LHCN-M2 (cell line): ENCODE results near the gene EMX1. TPM values are rescaled to one million over a fixed set of nuclear protein-coding genes. Genes with fewer than 3 reads are reported as not detected.

Experiments
- DNase-seq: peaks from one replicate; pipeline ENCODE4 v3.0.0-alpha.2; 2012; ENCODE audit warnings: low read depth
- polyA plus RNA-seq: library from polyadenylated mRNA; unstranded; fragments of >200 nt; gene quantifications from one replicate; pipeline ENCODE4 v1.2.1, GENCODE V29; 2012; ENCODE audit warnings: missing spikeins
- total RNA-seq: library from RNA; depleted of rRNA; stranded (reverse); fragments of >200 nt; gene quantifications from 2 replicates; pipeline ENCODE4 v1.2.3, GENCODE V29; 2014; rRNA removed

Gene EMX1
- total RNA-seq, result not detected in 2 replicates
- polyA plus RNA-seq, result not detected

DNA sequence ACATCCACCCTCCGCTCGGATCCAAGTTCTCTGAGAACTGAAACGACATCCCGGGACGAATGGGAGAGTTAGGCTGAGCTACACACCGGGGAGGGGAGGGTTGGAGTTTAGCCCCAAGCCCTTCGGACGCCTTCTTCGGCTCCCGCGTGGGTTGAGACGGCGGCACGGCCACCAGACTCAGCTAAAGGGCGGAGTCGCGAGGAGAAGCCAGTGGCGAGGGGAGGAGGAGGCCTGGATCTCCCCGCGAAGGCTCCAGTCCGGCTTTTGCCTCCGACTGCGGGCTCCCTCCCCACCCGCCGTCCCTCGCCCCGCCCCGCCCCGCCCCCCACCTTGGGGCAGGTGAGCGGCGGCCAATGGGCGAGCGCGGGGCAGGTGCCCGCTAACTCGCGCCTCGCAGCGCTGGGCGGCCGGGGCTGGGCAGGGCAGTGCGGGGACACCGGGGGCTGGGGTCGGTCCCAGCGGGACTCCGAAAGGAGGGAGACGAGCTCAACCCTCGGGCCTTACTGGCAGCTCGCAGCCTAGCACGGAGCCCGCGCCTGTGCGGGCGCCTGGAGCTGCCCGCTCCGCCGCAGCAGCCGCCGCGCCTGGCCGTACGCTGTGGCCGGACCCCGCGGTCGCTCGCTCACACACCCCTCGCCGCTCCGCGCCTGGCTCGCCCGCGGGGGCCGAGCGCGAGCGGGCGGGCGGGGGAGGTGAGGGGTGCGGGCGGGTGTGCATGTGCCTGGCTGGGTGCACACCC is at the start of gene EMX1:
Gene EMX1 (plus strand): TSS at position 382 of the 739 bp plus-strand sequence. CDS start 334 bp downstream, at position 716.
- DNase-seq, result no peak

DNA sequence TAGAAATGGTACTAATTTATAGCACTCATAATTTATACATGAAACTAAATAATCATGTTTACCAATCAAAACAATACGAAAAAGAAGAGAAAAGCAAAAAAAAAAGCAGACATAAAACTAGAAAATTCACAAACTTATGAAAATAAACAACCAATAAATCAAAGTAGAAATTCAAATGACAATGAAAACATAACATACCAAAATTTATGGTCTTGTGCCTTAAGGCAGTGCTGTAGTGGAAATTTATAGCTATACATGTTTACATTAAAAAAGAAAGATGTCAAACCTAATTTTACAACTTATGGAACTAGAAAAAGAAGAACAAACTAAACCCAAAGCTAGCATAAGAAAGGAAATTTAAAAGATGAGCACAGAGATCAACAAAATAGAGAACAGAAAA is 46.3 kb upstream of the EMX1 start:
- DNase-seq, result no peak

DNA sequence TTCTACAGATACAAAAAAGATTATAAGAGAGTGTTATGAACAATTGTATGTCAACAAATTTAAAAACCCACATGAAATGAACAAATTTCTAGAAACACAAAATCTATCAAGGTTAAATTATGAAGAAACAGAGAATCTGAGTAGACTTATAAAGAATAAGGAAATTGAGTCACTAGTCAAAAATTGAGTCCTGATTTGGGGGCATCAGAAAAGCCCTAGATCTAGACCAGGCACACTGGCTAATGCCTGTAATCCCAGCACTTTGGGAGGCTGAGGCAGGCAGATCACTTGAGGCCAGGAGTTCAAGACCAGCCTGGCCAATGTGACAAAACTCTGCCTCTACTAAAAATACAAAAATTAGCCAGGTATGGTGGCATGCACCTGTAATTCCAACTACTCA is 45.4 kb upstream of the EMX1 start:
- DNase-seq, result no peak

DNA sequence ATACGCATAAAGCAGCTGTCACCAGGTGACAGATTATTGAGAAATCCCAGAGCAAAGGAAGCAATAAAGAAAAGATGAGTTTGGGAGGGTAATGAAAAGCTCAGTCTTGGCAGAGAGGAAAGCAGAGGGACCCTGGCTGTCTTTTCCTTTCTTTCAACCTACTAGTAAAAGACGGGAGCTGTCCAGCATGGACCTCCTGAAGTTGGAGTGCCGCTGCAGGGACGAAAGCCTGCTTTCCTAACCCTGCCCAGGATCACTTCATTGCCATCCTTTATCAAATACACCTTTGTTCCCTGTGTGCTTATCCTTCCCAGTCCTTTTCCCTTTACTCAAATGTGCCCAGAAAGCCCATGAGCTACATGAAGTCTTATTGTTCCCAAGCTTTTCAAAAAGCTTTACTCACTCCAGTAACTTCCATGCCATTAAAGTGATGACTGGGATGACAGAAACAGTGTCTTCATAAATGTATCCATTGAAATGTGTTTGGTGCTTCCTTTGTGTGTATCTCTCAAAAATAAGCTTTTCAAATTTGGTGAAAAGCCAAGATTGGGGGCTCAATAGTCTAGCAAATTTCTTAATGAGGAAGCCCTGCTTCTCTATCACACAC is 33.9 kb upstream of the EMX1 start:
- DNase-seq, result peak; percentile 41

DNA sequence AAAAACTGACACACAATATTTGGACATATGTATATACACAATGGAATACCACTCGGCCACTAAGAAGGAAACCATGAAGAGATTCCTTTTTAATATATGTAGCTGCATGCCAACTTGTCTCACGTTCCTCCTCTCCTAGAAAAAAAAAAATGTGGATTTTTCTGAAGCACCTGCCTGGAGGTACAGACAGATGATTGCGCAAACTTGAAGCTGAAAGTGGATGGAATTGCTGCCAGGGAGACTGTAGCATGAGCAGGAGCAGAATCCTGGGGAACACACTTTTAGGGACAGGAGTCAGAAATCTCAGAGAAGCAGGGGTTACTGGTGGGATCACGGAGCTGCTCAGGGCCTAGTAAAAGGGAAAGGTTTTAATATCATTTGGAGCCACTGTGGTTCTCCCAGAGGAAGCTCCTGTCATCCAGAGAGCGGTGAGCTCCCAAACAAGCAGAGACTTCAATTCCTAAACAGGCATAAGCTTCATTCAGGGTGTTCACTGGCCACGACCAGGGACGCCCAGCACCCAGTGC is 30.8 kb upstream of the EMX1 start:
- no peak for DNase-seq

DNA sequence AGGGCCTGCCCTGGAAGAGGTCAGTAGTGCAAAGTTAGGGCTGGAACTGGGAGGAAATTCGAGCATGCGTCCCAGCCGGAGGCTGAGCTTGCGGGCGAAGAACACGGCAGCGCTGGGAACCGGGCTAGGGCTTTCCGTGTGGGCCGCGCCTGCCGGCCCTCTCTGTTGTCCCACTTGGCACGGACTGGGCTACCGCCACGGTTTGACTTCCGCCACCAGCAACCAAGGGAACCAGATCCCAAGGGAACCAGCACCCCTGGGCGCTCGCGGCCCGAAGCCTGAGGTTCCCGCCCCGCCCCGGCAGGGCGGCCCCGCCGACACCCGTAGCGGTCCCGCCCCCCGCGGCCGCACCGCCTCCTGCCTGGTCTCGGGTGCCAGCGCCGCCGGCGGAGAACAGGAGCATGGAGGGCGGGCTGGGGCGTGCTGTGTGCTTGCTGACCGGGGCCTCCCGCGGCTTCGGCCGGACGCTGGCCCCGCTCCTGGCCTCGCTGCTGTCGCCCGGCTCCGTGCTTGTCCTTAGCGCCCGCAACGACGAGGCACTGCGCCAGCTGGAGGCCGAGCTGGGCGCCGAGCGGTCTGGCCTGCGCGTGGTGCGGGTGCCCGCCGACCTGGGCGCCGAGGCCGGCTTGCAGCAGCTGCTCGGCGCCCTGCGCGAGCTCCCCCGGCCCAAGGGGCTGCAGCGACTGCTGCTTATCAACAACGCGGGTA is 30.1 kb upstream of the EMX1 start, which contains the start of gene SPR:
Gene SPR (plus strand): TSS at position 377 of the 708 bp plus-strand sequence. CDS start 25 bp downstream, at position 402.
- DNase-seq, result peak; percentile 63

DNA sequence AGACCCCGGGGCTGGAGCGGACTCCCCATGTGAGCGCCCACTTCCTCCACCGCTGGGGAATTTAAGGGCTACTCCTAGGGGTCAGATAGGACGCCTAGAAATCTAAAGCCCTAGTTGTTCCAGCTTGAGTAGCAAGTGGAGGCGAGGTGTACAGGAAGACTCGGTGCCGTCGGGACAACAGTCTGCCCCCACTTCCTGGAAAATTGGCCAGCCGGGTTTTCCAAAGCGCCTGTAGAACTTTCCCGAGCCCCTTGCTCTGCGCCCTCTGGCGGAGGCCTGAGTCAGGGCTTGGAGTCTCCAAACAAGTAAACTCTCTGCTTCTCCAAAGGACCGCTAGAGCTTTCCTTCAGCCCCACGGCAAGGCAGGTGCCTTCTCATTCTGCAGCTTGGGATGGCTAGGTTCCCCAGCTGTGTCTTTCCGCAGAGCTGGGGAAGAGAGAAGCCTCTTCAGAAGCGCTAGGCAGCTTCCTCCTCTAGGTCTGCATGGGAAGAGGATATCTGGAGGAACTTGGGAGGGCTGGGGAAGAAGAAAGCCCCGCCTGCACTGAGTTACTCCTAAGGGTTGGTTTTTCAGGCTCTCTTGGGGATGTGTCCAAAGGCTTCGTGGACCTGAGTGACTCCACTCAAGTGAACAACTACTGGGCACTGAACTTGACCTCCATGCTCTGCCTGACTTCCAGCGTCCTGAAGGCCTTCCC is 29.4 kb upstream of the EMX1 start:
- DNase-seq, result peak; percentile 84

DNA sequence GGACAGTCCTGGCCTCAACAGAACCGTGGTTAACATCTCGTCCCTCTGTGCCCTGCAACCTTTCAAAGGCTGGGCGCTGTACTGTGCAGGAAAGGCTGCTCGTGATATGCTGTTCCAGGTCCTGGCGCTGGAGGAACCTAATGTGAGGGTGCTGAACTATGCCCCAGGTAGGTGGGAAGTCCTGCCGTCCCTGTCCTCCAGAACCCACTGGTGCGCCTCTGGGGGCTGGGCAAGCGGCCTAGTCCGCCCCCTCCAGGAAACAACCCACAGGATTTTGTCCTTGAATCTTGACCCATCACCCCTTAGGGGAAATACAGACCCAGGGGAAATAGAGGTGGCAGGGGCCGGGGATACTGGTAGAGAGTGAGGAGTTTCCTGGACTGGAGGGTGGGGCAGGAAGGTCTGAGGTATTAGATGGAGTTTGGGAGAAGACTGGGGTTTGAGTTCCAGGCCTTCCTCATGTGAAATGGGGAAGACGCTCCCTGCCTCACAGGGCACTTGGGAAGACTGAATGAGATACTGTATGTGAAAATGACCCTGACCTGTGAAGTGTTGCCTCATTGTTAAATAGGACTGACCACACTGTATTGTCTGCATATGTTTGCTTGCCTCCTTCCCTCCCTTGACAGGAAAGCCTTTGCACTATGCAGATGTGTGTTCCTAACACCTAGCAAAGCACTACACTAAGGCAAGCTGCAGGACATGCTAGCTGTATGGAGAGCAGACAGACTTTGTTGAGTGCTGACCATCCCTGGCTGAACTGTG is 28.7 kb upstream of the EMX1 start:
- no peak for DNase-seq

DNA sequence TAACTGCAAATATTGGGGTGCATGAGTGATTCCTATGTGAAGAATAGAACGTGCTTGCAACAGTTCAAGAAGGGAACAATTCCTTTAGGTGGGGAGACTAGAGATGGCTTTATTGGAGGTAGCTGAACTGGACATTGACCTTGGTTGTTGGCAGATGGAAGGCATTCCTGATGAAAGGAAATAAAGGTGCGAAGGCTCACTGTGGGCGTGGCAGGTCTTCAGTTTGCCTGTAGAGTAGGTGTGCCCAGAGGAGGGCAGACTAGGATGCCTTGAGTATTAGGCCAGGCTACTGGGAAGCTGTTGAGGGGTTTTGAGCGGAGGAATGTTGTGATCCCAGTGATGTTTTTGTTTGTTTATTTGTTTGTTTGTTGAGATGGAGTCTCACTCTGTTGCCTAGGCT is 27.3 kb upstream of the EMX1 start:
- DNase-seq, result no peak

DNA sequence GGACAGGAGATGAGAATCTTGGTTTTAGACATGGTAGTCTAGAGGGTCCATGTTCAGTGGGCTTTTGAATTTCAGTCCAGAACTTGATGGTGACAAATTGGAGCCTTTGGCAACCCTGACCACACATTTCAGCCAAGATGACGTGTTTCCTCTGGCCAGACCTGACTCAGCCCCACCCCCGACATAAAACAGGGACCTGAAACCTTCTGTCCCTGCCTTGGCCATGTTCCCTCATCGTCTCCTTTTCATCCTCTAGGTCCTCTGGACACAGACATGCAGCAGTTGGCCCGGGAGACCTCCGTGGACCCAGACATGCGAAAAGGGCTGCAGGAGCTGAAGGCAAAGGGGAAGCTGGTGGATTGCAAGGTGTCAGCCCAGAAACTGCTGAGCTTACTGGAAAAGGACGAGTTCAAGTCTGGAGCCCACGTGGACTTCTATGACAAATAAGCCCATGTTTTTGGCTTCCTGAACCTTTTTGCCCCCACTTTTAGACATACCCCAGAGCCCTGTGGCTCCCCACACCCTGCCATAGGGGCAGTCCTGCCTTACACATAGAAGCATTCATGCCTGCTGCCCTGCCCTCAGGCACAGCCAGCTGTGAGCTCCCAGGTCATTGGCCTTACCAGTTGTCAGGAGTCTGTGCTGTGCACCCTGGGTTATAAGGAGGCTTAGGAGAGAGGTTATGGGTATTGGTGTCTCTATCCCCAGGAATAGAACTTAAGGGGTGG is 26.1 kb upstream of the EMX1 start:
- no peak for DNase-seq

DNA sequence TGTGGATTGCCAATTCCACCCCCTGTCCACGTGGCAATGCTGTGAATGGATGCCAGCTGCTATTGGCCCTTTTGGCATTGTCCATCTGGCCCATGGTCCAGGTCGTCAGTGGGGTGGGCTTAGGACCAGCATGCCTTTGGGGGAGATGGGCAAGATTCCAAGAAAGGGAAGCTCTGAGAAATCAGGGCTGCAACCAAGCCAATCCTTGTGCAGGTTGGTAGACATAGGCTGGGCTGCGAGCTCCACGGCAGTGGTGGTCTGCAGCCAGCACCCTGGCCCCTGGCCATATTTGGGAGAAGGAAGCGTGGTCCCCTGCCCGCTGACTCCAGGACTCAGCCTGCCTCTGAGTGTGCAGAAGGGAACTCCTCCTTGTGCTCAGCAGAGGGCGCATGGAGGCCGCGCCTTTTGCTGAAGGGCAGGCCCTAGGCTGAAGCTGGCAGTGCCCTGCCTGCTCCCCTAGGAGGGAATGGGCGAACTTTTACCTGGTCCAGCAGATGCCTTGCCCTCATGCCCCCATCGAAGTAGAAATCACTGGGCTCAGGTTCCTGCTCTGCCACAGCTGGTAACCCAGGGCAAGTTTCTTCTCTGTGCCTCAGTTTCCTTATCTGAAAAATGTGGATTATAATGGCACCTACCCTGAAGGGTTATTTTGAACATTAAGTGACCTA is 24.7 kb upstream of the EMX1 start:
- peak; percentile 64 for DNase-seq

DNA sequence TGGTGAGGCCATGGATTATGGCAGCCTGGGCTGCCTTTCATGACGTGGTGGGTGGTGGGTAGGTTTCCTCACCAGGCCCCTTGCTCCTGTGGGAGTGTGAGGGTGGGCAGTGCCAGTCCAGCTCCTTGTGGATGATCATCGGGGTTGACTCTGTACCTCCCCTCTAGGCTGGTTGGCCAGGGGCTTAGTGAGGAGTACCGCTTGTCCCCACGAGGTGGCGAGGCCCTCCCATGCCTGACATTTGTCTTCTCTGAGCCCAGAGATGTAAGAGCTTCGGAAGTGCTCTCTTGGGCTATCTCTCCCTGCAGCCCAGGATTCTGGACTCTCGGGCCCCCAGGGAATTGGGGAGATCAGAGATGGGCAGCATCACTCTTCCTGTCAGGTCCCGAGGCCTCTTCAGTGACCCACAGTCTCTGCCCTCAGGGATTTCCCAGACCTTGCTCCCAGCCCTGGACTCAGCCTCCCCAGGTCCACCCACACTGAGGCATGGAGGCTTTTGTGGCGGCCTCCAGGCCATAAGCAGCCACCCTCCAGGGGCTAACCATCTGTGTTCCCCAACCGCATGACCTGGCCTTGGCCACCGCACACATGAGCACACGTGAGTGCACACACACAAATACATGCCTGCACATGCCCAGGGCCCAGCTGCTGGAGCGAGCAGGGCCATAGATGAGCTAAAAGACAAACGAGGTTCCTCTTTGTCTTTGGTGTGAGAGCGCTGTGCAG is 23.6 kb upstream of the EMX1 start:
- peak; percentile 62 for DNase-seq

DNA sequence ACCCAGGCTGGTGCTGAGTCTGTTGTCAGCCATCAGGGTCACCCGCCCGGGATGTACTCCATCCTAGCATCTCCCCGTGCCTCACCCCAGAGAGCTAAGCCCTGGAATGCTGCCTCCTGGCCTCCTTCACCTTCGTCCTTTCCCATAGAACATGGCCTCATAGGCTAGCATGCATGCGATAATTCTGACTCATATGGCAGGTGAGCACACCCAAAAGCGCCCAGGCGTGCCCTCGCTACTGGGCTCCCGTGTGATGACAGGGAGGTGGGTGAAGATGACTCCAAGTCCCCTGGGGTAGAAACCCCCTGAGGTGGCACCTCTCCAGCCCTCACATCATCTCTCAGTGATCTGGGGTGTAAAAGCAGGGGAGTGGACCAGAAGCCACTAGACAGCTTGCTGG is 22.8 kb upstream of the EMX1 start:
- DNase-seq, result no peak

DNA sequence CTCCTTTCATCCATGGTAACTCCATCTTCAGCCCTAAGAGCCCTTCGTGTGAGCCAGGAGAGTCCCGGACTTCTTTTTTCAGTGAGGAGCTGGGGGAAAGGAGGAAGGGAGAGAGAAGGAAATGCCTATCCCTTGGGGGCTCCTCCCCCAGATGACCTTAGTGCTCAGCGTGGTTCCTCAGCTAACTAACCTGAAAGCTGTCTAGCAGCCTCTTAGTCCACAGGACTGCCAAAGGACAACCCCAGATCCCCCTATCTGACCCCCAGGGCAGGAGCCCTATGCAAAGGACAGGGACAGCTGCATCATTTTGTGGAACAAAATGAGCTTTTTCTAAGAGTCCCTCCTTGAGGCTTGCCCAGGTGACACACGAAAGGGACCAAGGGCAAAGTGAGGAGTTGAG is 22.2 kb upstream of the EMX1 start:
- no peak for DNase-seq

DNA sequence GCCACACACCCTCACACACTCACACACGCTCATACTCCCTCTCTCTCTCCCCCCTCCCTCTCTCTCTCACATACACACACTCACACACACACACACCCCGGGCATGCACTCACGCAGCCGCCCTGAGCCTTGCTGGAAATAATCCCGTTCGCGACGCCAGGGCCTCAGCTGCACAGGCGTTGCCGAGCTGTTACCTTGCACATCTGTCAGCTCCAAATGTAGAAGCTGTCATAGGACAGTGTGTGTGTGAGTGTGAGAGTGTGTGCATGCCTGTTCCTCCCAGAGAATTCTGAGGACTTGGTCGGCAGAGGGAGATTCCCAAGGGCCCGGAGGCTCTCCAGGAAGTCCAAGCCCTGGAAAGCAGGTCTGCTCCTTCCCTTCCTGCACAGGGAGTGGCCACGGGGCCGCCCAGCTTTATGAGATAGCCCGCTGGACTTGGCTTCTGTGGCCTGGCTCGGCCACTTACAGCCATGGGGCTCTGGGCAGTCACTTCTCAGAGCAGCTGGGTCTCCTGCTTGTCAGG is 21.5 kb upstream of the EMX1 start:
- peak; percentile 26 for DNase-seq

DNA sequence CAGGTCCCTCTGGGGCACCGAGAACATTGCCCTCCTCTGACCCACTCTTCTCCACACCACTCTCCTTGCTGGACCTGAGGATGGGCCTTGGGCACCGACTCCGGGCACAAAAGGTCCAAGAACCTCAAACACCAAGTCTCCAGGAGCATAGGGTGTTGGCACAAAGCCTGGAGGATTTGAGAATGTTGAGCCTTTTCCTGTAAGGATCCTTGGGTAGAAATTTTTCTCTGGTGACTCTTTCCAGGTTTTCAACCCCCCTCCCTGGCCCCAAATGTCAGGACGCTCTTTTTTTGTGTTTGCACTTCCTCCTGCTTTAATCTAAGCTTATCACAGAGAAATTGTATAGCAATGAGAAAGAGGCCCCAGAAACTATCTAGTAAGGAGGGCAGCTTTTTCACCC is 20.9 kb upstream of the EMX1 start:
- no peak for DNase-seq

DNA sequence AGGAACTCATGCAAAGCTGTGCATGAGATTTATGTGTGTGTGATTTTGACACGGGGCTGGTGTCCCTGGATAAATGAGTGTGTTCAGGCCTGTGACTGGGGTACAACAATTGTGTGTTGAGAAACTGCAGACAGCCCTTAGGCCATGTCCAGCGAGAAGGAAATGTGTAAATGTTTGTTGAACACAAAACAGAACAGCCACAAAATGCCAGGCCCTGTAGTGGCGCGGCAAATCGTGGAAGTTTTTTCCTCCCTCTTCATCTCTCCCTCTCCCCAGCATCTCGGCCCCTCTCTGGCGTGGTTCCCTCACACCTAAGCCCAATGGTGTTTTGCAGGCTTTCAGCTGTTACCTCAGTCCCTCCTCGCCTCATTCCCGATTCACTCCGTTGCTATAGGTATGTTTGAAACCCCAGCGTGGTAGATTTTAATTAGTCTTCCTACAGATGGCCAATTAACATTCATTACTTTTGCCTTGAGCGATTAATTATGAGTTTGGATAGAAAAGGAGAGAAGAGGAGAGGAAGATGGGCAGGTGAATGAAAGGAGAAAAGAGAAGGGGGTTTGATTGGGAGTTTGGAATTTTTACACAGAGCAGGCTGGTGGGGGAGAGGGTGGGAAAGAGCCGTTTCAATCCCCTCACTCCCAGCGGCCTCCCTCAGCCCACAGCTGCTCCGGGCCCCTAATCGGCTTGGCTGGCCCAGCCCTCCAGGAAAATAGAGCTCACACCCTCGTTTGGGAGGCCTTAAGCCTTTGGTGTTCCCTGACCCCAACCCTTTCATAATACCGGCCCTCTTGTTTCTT is 19.3 kb upstream of the EMX1 start:
- DNase-seq, result no peak

DNA sequence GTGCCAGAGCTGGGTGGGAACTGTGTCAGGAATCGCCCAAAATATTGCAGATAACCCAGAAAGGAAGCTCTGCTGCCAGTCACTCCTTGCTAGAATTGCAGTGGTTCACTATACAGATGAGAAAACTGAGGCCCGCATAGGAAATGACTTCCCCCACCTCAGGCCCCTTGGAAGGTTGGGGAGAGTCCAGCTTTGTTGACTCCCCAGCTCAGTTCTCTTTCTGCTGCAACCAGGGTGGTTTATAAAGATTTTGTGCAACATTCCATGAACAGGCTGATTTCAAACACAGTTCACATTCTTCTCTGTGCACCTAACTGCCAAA is 18.8 kb upstream of the EMX1 start:
- DNase-seq, result no peak
